IMR-90 (cell line): Measurements from ENCODE around the gene NALCN. TPM values are rescaled to one million over a fixed set of nuclear protein-coding genes. Genes with fewer than 3 reads are reported as not detected.

Source experiments
- ATAC-seq: fragments of 200-7000 bp; cut with Tn5 transposase; 2 replicates; pipeline ENCODE4 v1.9.1; 2020; ENCODE audit warnings: low read depth, mild to moderate bottlenecking, moderate library complexity
- BruUV-seq: library from RNA; stranded (reverse); fragments of 400-500 nt; replicated peaks from 2 replicates; lab custom pipeline; 2021; lab: Mats Ljungman, UMichigan
- CTCF ChIA-PET: fragments of 300-600 bp; formaldehyde crosslinking; extraction: SDS; loops from one replicate; lab custom pipeline; 2021; ENCODE audit warnings: antibody characterized with exemption; lab: Yijun Ruan, JAX
- POLR2A ChIA-PET: fragments of 300-600 bp; sonication (Branson Sonifier 250); formaldehyde crosslinking; loops from one replicate; lab custom pipeline; 2022; ENCODE audit warnings: antibody characterized with exemption; ENCODE audit not compliant: unreplicated experiment; lab: Charles Lee
- DNase-seq: peaks from one replicate; pipeline ENCODE4 v3.0.0; 2013
- H2AFZ ChIP-seq: replicated peaks from 2 replicates; pipeline ENCODE3; 2013; ENCODE audit warnings: low read length, mild to moderate bottlenecking; ENCODE audit not compliant: poor library complexity
- H2AK5ac ChIP-seq: 2 replicates; pipeline ENCODE4 v1.6.1; 2013; ENCODE audit warnings: low read depth, low read length, inconsistent platforms
- H2AK9ac ChIP-seq: replicated peaks from 2 replicates; pipeline ENCODE3; 2013; ENCODE audit warnings: mild to moderate bottlenecking, low read depth, low read length, moderate library complexity; ENCODE audit not compliant: poor library complexity
- H2BK120ac ChIP-seq: 2 replicates; pipeline ENCODE4 v1.6.1; 2013; ENCODE audit warnings: low read depth, low read length, inconsistent platforms
- H2BK15ac ChIP-seq: 3 replicates; pipeline ENCODE4 v1.6.1; 2013; ENCODE audit warnings: low read depth, low read length, inconsistent platforms
- H2BK20ac ChIP-seq: 2 replicates; pipeline ENCODE4 v1.6.1; 2013; ENCODE audit warnings: low read depth, mild to moderate bottlenecking, inconsistent platforms, low read length, moderate library complexity
- H2BK5ac ChIP-seq: 2 replicates; pipeline ENCODE4 v1.6.1; 2013; ENCODE audit warnings: mild to moderate bottlenecking, low read depth, low read length, inconsistent platforms; ENCODE audit not compliant: poor library complexity, severe bottlenecking
- H3K14ac ChIP-seq: replicated peaks from 2 replicates; pipeline ENCODE4 v1.6.1; 2013; ENCODE audit warnings: low read depth, low read length, inconsistent platforms
- H3K18ac ChIP-seq: 2 replicates; pipeline ENCODE4 v1.6.1; 2013; ENCODE audit warnings: low read depth, low read length, control low read depth
- H3K23ac ChIP-seq: 2 replicates; pipeline ENCODE4 v1.6.1; 2013; ENCODE audit warnings: low read depth, low read length, inconsistent platforms
- H3K27ac ChIP-seq: 2 replicates; pipeline ENCODE4 v1.5.1; 2013; ENCODE audit warnings: mild to moderate bottlenecking, control low read depth, low read length; ENCODE audit not compliant: insufficient read depth
- H3K27me3 ChIP-seq: 2 replicates; pipeline ENCODE4 v1.6.1; 2013; ENCODE audit warnings: low read length; ENCODE audit not compliant: control insufficient read depth, insufficient read depth
- H3K36me3 ChIP-seq: 2 replicates; pipeline ENCODE4 v1.6.1; 2013; ENCODE audit warnings: low read length, mixed read lengths; ENCODE audit not compliant: control insufficient read depth, insufficient read depth
- H3K4ac ChIP-seq: 2 replicates; pipeline ENCODE4 v1.6.1; 2013; ENCODE audit warnings: low read depth, low read length, inconsistent platforms
- H3K4me1 ChIP-seq: 2 replicates; pipeline ENCODE4 v1.6.1; 2013; ENCODE audit warnings: low read length, mixed read lengths; ENCODE audit not compliant: control insufficient read depth, insufficient read depth
- H3K4me2 ChIP-seq: 2 replicates; pipeline ENCODE4 v1.6.1; 2013; ENCODE audit warnings: low read depth, mild to moderate bottlenecking, control low read depth, low read length, moderate library complexity
- H3K4me3 ChIP-seq: 2 replicates; pipeline ENCODE4 v1.5.1; 2013; ENCODE audit warnings: low read depth, mild to moderate bottlenecking, control low read depth, low read length, moderate library complexity; ENCODE audit not compliant: insufficient read depth
- H3K56ac ChIP-seq: 2 replicates; pipeline ENCODE4 v1.6.1; 2013; ENCODE audit warnings: low read length, inconsistent platforms; ENCODE audit not compliant: insufficient read depth; ENCODE audit errors: extremely low read depth
- H3K79me1 ChIP-seq, 2 experiments: 2 replicates each; pipeline ENCODE4 v1.6.1; 2013; ENCODE audit warnings: low read length in 2 of 2, inconsistent platforms in 1 of 2, low read depth in 1 of 2
- H3K9ac ChIP-seq: 2 replicates; pipeline ENCODE4 v1.6.1; 2013; ENCODE audit warnings: low read depth, low read length, control low read depth
- H3K9me1 ChIP-seq: 2 replicates; pipeline ENCODE4 v1.6.1; 2013; ENCODE audit warnings: low read length, inconsistent platforms; ENCODE audit not compliant: insufficient read depth
- H3K9me3 ChIP-seq: 2 replicates; pipeline ENCODE4 v1.6.1; 2013; ENCODE audit warnings: low read length; ENCODE audit not compliant: control insufficient read depth, insufficient read depth
- H4K20me1 ChIP-seq: 2 replicates; pipeline ENCODE4 v1.6.1; 2013; ENCODE audit warnings: low read length, inconsistent platforms; ENCODE audit not compliant: insufficient read depth
- H4K5ac ChIP-seq: 2 replicates; pipeline ENCODE4 v1.6.1; 2013; ENCODE audit warnings: mild to moderate bottlenecking, low read depth, low read length, control low read depth
- H4K8ac ChIP-seq, 2 experiments: 2 replicates each; pipeline ENCODE4 v1.6.1; 2013; ENCODE audit warnings: low read depth in 2 of 2, low read length in 2 of 2, control low read depth in 1 of 2, inconsistent platforms in 1 of 2
- H4K91ac ChIP-seq: 2 replicates; pipeline ENCODE4 v1.6.1; 2013; ENCODE audit warnings: low read depth, low read length, inconsistent platforms; ENCODE audit not compliant: insufficient read depth
- CEBPB ChIP-seq: IDR thresholded peaks from 2 replicates; pipeline ENCODE4 v1.6.1; 2012; ENCODE audit warnings: low read depth, low read length, improper control_type of control experiment
- CTCF ChIP-seq: conservative IDR thresholded peaks from 2 replicates; pipeline ENCODE4 v1.5.1; 2012; ENCODE audit warnings: mild to moderate bottlenecking, low read depth, low read length, improper control_type of control experiment
- ELK1 ChIP-seq: fragments of 150-350 bp; IDR thresholded peaks from 2 replicates; pipeline ENCODE4 v1.6.1; 2016; ENCODE audit warnings: low read depth, mild to moderate bottlenecking, low read length, moderate library complexity, borderline replicate concordance
- FOS ChIP-seq: fragments of 150-350 bp; IDR thresholded peaks from 2 replicates; pipeline ENCODE4 v1.6.1; 2016; ENCODE audit warnings: low read depth, low read length
- MAFK ChIP-seq: IDR thresholded peaks from 2 replicates; pipeline ENCODE4 v1.6.1; 2012; ENCODE audit warnings: low read depth, low read length, improper control_type of control experiment
- MAZ ChIP-seq: IDR thresholded peaks from 2 replicates; pipeline ENCODE4 v1.6.1; 2012; ENCODE audit warnings: low read depth, mild to moderate bottlenecking, low read length, improper control_type of control experiment, moderate library complexity, borderline replicate concordance
- MXI1 ChIP-seq: IDR thresholded peaks from 2 replicates; pipeline ENCODE4 v1.6.1; 2012; ENCODE audit warnings: low read depth, mild to moderate bottlenecking, low read length, moderate library complexity, borderline replicate concordance
- NFE2L2 ChIP-seq: fragments of 150-350 bp; IDR thresholded peaks from 2 replicates; pipeline ENCODE4 v1.6.1; 2016; ENCODE audit warnings: low read depth, mild to moderate bottlenecking, low read length
- POLR2A ChIP-seq: IDR thresholded peaks from 2 replicates; pipeline ENCODE4 v1.6.1; 2012; ENCODE audit warnings: mild to moderate bottlenecking, low read depth, low read length
- RAD21 ChIP-seq: IDR thresholded peaks from 2 replicates; pipeline ENCODE4 v1.6.1; 2012; ENCODE audit warnings: low read length, improper control_type of control experiment
- RCOR1 ChIP-seq: IDR thresholded peaks from 2 replicates; pipeline ENCODE4 v1.6.1; 2012; ENCODE audit warnings: mild to moderate bottlenecking, low read length, improper control_type of control experiment; ENCODE audit not compliant: insufficient replicate concordance
- RFX5 ChIP-seq: IDR thresholded peaks from 2 replicates; pipeline ENCODE4 v1.8.0; 2012; ENCODE audit warnings: low read depth, mild to moderate bottlenecking, low read length, moderate library complexity
- SMC3 ChIP-seq: fragments of 150-350 bp; IDR thresholded peaks from 2 replicates; pipeline ENCODE4 v1.6.1; 2016; ENCODE audit warnings: low read depth, mild to moderate bottlenecking, antibody characterized with exemption, low read length, moderate library complexity
- USF2 ChIP-seq: fragments of 150-350 bp; IDR thresholded peaks from 2 replicates; pipeline ENCODE4 v1.6.1; 2017; ENCODE audit warnings: mild to moderate bottlenecking, antibody characterized with exemption, low read length, low read depth
- WGBS, 2 experiments: methylation state at CpG; one replicate each; pipeline versions ENCODE4 v1.1.5 to v1.1.7; 2013; ENCODE audit warnings: missing lambda C conversion rate in 2 of 2; ENCODE audit not compliant: insufficient read length in 1 of 2; ENCODE audit errors: extremely low coverage in 2 of 2; 5-methylcytosine and 5-hydroxymethylcytosine counted together
- dilution Hi-C: fragments of 300-500 bp; cut with HindIII; formaldehyde crosslinking; loops from one replicate; pipeline ENCODE4 v1.14.3; 2018; ENCODE audit warnings: low sequenced_read_pairs; ENCODE audit not compliant: unreplicated experiment
- in situ Hi-C: fragments of 300-500 bp; cut with MboI; formaldehyde crosslinking; loops from 3 replicates; pipeline ENCODE4 v1.14.3; 2019; ENCODE audit warnings: low sequenced_read_pairs, inconsistent platforms, mixed read lengths
- intact Hi-C: fragments of 100-400 bp; cut with micrococcal nuclease; formaldehyde crosslinking; loops from 2 replicates; pipeline ENCODE4 v1.10.0; 2022
- polyA plus RNA-seq, 3 experiments: library from polyadenylated mRNA; depleted of rRNA; stranded (reverse); fragments of >200 nt; gene quantifications; 2 replicates each; pipeline ENCODE4 v1.2.3, GENCODE V29; 2012; ENCODE audit warnings: low replicate concordance in 1 of 3
- total RNA-seq: library from RNA; depleted of rRNA; stranded (reverse); fragments of >200 nt; gene quantifications from 2 replicates; pipeline ENCODE4 v1.2.3, GENCODE V29; 2012

The NALCN gene
- total and polyA plus RNA-seq, 2 of the 4 experiments (the other 2 are of a cell fraction): 2.9 to 4.8 TPM

- no peak overlapping the region; a peak in 1 of 4 replicates for H4K8ac ChIP-seq
- CTCF ChIA-PET: interaction anchor here (0.6 kb wide), 1 partner anchor 12 kb away, joined by 3 read pairs; no protein-coding TSS in a partner anchor
- H3K9me1 ChIP-seq: peaks cover 2% of the 10 kb centered on the region; the same call in 1 of the 2 replicates
- DNase-seq (peak; percentile 30), ATAC-seq (peak; percentile 73)
- H4K20me1 ChIP-seq: no peaks in the 10 kb centered on the region
- no peak overlapping the region for H3K56ac ChIP-seq
- no peak overlapping the region for H3K4me3 ChIP-seq
- intact Hi-C loops: no loop called here
- dilution Hi-C loops: no loop called here
- no peaks in the 10 kb centered on the region for H3K79me1 ChIP-seq
- H2AK5ac ChIP-seq: no peak overlapping the region
- H2BK5ac ChIP-seq: no peak overlapping the region
- H3K4me2 ChIP-seq: no peak overlapping the region
- H2AK9ac ChIP-seq: no peak overlapping the region
- in situ Hi-C loops: no loop called here
- H2AFZ ChIP-seq: no peak overlapping the region
- BruUV-seq: no TSS peak
- H3K14ac ChIP-seq: no peak overlapping the region
- H4K5ac ChIP-seq: no peak overlapping the region
- H2BK15ac ChIP-seq: no peak overlapping the region
- H3K9ac ChIP-seq: no peak overlapping the region
- H3K23ac ChIP-seq: no peak overlapping the region
- POLR2A ChIA-PET: no interaction called here
- WGBS, 2 experiments: 80% methylated on average over 1 of the region's 10 CpGs; no CpG with 5 or more reads in 1 of the 2 experiments
- no peak overlapping the region for H3K18ac ChIP-seq
- no peaks in the 10 kb centered on the region for H3K36me3 ChIP-seq
- H2BK20ac ChIP-seq: no peak overlapping the region
- H2BK120ac ChIP-seq: no peak overlapping the region
- no peak overlapping the region for H3K4ac ChIP-seq
- no peaks in the 10 kb centered on the region for H3K27me3 ChIP-seq
- no peak overlapping the region for H3K27ac ChIP-seq
- no peak overlapping the region for H4K91ac ChIP-seq
- peaks cover 1% of the 10 kb centered on the region; the same call in 1 of the 2 replicates for H3K9me3 ChIP-seq
- peaks cover 3% of the 10 kb centered on the region for H3K4me1 ChIP-seq
- TF ChIP-seq USF2: no peak
- TF ChIP-seq SMC3: no peak
- no peak for TF ChIP-seq RFX5
- TF ChIP-seq CTCF: no peak
- TF ChIP-seq RCOR1: no peak
- no peak for TF ChIP-seq MXI1
- TF ChIP-seq CEBPB: no peak
- TF ChIP-seq FOS: no peak
- TF ChIP-seq POLR2A: no peak
- no peak for TF ChIP-seq RAD21
- TF ChIP-seq MAZ: no peak
- no peak for TF ChIP-seq ELK1
- TF ChIP-seq NFE2L2: no peak
- no peak for TF ChIP-seq MAFK
These were observed 124.4 kb downstream of the NALCN start for GRCh38 chr13:101291646-101292515.
